HepG2 (cell line): ENCODE results near the gene CCDC57. TPM values are rescaled to one million over a fixed set of nuclear protein-coding genes. Genes with fewer than 3 reads are reported as not detected.

Experiments used
- ATAC-seq: fragments of 200-7000 bp; cut with Tn5 transposase; 3 replicates; pipeline ENCODE4 v1.9.1; 2020; ENCODE audit warnings: mild to moderate bottlenecking, moderate library complexity
- BruUV-seq: library from RNA; stranded (reverse); fragments of 400-500 nt; replicated peaks from 2 replicates; lab custom pipeline; 2021; lab: Mats Ljungman, UMichigan
- CTCF ChIA-PET: fragments of 300-600 bp; formaldehyde crosslinking; extraction: SDS; loops from one replicate; lab custom pipeline; 2021; ENCODE audit warnings: low total read pairs, inconsistent platforms, low intra/inter-chr PET ratio; lab: Yijun Ruan, JAX
- POLR2A ChIA-PET: fragments of 350-600 bp; sonication (Branson Sonifier 250); formaldehyde crosslinking; loops from one replicate; lab custom pipeline; 2020; ENCODE audit warnings: antibody characterized with exemption, inconsistent platforms; lab: Yijun Ruan, JAX
- DNase-seq: peaks from one replicate; pipeline ENCODE4 v3.0.0-alpha.2; 2015; ENCODE audit warnings: low spot score
- FAIRE-seq: peaks from 3 replicates; lab custom pipeline; 2011; peaks lifted over from hg19 to GRCh38; lab: Jason Lieb, UNC
- H2AFZ ChIP-seq: one replicate; pipeline ENCODE4 v1.6.1; 2011; ENCODE audit warnings: low read length, inconsistent platforms
- H3K27ac ChIP-seq: fragments of 300-600 bp; 3 replicates; pipeline ENCODE4 v1.8.0; 2011; ENCODE audit warnings: mixed run types, mild to moderate bottlenecking, mixed read lengths, low read length, inconsistent platforms; ENCODE audit not compliant: insufficient read depth; ENCODE audit errors: extremely low read length
- H3K27me3 ChIP-seq, 2 experiments: fragments of 200-600 bp in 1 of 2; 2 replicates in 1 of 2; 3 replicates in 1 of 2; pipeline versions ENCODE4 v1.6.0 to v1.8.0; 2011; ENCODE audit warnings: low read length in 2 of 2, mild to moderate bottlenecking in 2 of 2, moderate library complexity in 2 of 2, inconsistent platforms in 1 of 2; ENCODE audit not compliant: insufficient read depth in 2 of 2, control insufficient read depth in 1 of 2
- H3K36me3 ChIP-seq, 2 experiments: fragments of 200-600 bp in 1 of 2; replicated peaks in 1 of 2; 2 replicates in 1 of 2; 3 replicates in 1 of 2; pipeline versions ENCODE4 v1.5.1 to v1.8.0; 2011; ENCODE audit warnings: low read length in 2 of 2, inconsistent platforms in 1 of 2; ENCODE audit not compliant: insufficient read depth in 2 of 2, control insufficient read depth in 1 of 2
- H3K4me1 ChIP-seq: 2 replicates; pipeline ENCODE4 v1.5.1; 2012; ENCODE audit warnings: low read length, inconsistent platforms; ENCODE audit not compliant: insufficient read depth
- H3K4me2 ChIP-seq: 2 replicates; pipeline ENCODE4 v1.6.0; 2011; ENCODE audit warnings: low read depth, low read length, inconsistent platforms
- H3K4me3 ChIP-seq, 3 experiments: fragments of 200-600 bp in 1 of 3; sonication (generic), shearing (Covaris generic) in 1 of 3; replicated peaks in 1 of 3; 2 replicates each; pipeline ENCODE4 v1.5.1; 2011 to 2016; ENCODE audit warnings: low read length in 3 of 3, inconsistent platforms in 2 of 3, low read depth in 2 of 3, mild to moderate bottlenecking in 2 of 3, control low read depth in 1 of 3, mixed read lengths in 1 of 3; ENCODE audit not compliant: insufficient read depth in 1 of 3
- H3K79me2 ChIP-seq: one replicate; pipeline ENCODE4 v1.6.1; 2011; ENCODE audit warnings: low read length, inconsistent platforms; ENCODE audit not compliant: insufficient read depth
- H3K9ac ChIP-seq: 2 replicates; pipeline ENCODE4 v1.6.0; 2011; ENCODE audit warnings: mild to moderate bottlenecking, low read depth, low read length, inconsistent platforms; ENCODE audit not compliant: insufficient read depth
- H3K9me3 ChIP-seq: 2 replicates; pipeline ENCODE4 v1.5.1; 2012; ENCODE audit warnings: mild to moderate bottlenecking, low read length
- H4K20me1 ChIP-seq: 2 replicates; pipeline ENCODE4 v1.6.0; 2011; ENCODE audit warnings: inconsistent platforms, mild to moderate bottlenecking, low read length, moderate library complexity; ENCODE audit not compliant: insufficient read depth
- BHLHE40 ChIP-seq: IDR thresholded peaks from 2 replicates; pipeline ENCODE4 v1.6.1; 2011; ENCODE audit warnings: low read length, improper control_type of control experiment
- CHCHD3 ChIP-seq: sonication (generic); formaldehyde crosslinking; IDR thresholded peaks from 2 replicates; pipeline ENCODE4 v1.8.0; 2022; ENCODE audit warnings: mild to moderate bottlenecking, missing genetic modification reagents, moderate library complexity
- FOXK2 ChIP-seq: fragments of 450-650 bp; IDR thresholded peaks from 2 replicates; pipeline ENCODE4 v1.6.1; 2016
- GATAD1 ChIP-seq: IDR thresholded peaks from 2 replicates; pipeline ENCODE4 v1.6.1; 2016; ENCODE audit warnings: missing genetic modification reagents, missing compliant biosample characterization
- HNF4G ChIP-seq, 2 experiments: sonication (generic) in 1 of 2; formaldehyde crosslinking in 1 of 2; IDR thresholded peaks; 2 replicates each; pipeline versions ENCODE4 v1.4.0 to v1.6.1; 2011 to 2020; ENCODE audit warnings: borderline replicate concordance in 2 of 2, low read depth in 2 of 2, mild to moderate bottlenecking in 2 of 2, low read length in 1 of 2, missing genetic modification reagents in 1 of 2, moderate library complexity in 1 of 2
- MLLT10 ChIP-seq: sonication (generic); formaldehyde crosslinking; IDR thresholded peaks from 2 replicates; pipeline ENCODE4 v1.4.0; 2020; ENCODE audit warnings: missing genetic modification reagents
- MTA3 ChIP-seq: sonication (generic); formaldehyde crosslinking; IDR thresholded peaks from 2 replicates; pipeline ENCODE4 v1.4.0; 2020; ENCODE audit warnings: missing genetic modification reagents
- NCOA1 ChIP-seq: sonication (generic); formaldehyde crosslinking; IDR thresholded peaks from 2 replicates; pipeline ENCODE4 v1.9.0; 2021; ENCODE audit warnings: missing genetic modification reagents
- NONO ChIP-seq, 2 experiments: fragments of 450-650 bp in 1 of 2; sonication (generic) in 1 of 2; formaldehyde crosslinking in 1 of 2; IDR thresholded peaks in 1 of 2; conservative IDR thresholded peaks in 1 of 2; 2 replicates each; pipeline versions ENCODE4 v1.6.1 to v1.8.0; 2017 to 2022; ENCODE audit warnings: mild to moderate bottlenecking in 1 of 2, missing genetic modification reagents in 1 of 2, moderate library complexity in 1 of 2
- RXRA ChIP-seq: sonication (generic); formaldehyde crosslinking; IDR thresholded peaks from 2 replicates; pipeline ENCODE4 v1.5.1; 2020; ENCODE audit warnings: missing genetic modification reagents
- SAP130 ChIP-seq: IDR thresholded peaks from 2 replicates; pipeline ENCODE4 v1.6.1; 2016; ENCODE audit warnings: low read depth
- SOX6 ChIP-seq, 2 experiments: fragments of 450-650 bp in 1 of 2; sonication (generic) in 1 of 2; formaldehyde crosslinking in 1 of 2; IDR thresholded peaks; 2 replicates each; pipeline versions ENCODE4 v1.4.0 to v1.6.1; 2017 to 2020; ENCODE audit warnings: antibody characterized with exemption in 1 of 2, mild to moderate bottlenecking in 1 of 2, missing genetic modification reagents in 1 of 2
- ZBTB21 ChIP-seq: sonication (generic); formaldehyde crosslinking; IDR thresholded peaks from 2 replicates; pipeline ENCODE4 v1.4.0; 2020; ENCODE audit warnings: missing genetic modification reagents
- ZFAT ChIP-seq: sonication (generic); formaldehyde crosslinking; conservative IDR thresholded peaks from 2 replicates; pipeline ENCODE4 v1.8.1; 2023; ENCODE audit warnings: missing genetic modification reagents, inconsistent platforms
- ZNF577 ChIP-seq: sonication (generic); formaldehyde crosslinking; IDR thresholded peaks from 2 replicates; pipeline ENCODE4 v1.4.0; 2020; ENCODE audit warnings: mild to moderate bottlenecking, low read depth, missing genetic modification reagents, borderline replicate concordance
- ZNF7 ChIP-seq: IDR thresholded peaks from 2 replicates; pipeline ENCODE4 v1.6.1; 2016; ENCODE audit warnings: missing biosample characterization, missing genetic modification reagents
- WGBS: methylation state at CpG from one replicate; pipeline ENCODE4 v1.1.6; 2017; ENCODE audit warnings: low lambda C conversion rate; 5-methylcytosine and 5-hydroxymethylcytosine counted together
- in situ Hi-C: cut with HindIII; loops from 2 replicates; pipeline ENCODE4 v1.10.0; 2017; ENCODE audit warnings: low pct_unique_long_range_greater_than_20kb; ENCODE audit not compliant: extremely low pct_ligation_motif_present
- intact Hi-C: fragments of 100-400 bp; cut with micrococcal nuclease; formaldehyde crosslinking; loops from one replicate; pipeline ENCODE4 v1.10.0; 2022; ENCODE audit not compliant: unreplicated experiment
- polyA plus RNA-seq, 8 experiments: library from polyadenylated mRNA; depleted of rRNA in 3 of 8; stranded (reverse) in 7 of 8; unstranded in 1 of 8; fragments of >200 nt; fragmentation: Illumina TruSeq in 4 of 8; extraction: Trizol in 4 of 8; gene quantifications; 2 replicates each; pipeline versions ENCODE4 v1.2.1 to v1.2.3, GENCODE V29; 2011 to 2016; ENCODE audit warnings: low read depth in 4 of 8, missing spikeins in 1 of 8, mixed read lengths in 1 of 8; ENCODE audit not compliant: insufficient read depth in 1 of 8
- total RNA-seq, 5 experiments: library from RNA; depleted of rRNA; stranded (reverse); fragments of >200 nt; fragmentation: Illumina TruSeq; extraction: Trizol; gene quantifications; 2 replicates each; pipeline ENCODE4 v1.2.3, GENCODE V29; 2016; ENCODE audit warnings: low read depth in 1 of 5
- TF ChIP-seq, protein P1 (sequence below): sonication (generic); formaldehyde crosslinking; IDR thresholded peaks from 2 replicates; pipeline ENCODE4 v1.4.0; 2020; ENCODE audit warnings: missing genetic modification reagents
- TF ChIP-seq, protein P2 (sequence below): sonication (generic); formaldehyde crosslinking; IDR thresholded peaks from 2 replicates; pipeline ENCODE4; 2020; ENCODE audit warnings: missing genetic modification reagents, mild to moderate bottlenecking, borderline replicate concordance

Gene CCDC57
- total and polyA plus RNA-seq, 2 of the 13 experiments (the other 11 are each of a cell fraction or from before 2014, with no cell fraction given): 59.3 to 59.9 TPM

DNA sequence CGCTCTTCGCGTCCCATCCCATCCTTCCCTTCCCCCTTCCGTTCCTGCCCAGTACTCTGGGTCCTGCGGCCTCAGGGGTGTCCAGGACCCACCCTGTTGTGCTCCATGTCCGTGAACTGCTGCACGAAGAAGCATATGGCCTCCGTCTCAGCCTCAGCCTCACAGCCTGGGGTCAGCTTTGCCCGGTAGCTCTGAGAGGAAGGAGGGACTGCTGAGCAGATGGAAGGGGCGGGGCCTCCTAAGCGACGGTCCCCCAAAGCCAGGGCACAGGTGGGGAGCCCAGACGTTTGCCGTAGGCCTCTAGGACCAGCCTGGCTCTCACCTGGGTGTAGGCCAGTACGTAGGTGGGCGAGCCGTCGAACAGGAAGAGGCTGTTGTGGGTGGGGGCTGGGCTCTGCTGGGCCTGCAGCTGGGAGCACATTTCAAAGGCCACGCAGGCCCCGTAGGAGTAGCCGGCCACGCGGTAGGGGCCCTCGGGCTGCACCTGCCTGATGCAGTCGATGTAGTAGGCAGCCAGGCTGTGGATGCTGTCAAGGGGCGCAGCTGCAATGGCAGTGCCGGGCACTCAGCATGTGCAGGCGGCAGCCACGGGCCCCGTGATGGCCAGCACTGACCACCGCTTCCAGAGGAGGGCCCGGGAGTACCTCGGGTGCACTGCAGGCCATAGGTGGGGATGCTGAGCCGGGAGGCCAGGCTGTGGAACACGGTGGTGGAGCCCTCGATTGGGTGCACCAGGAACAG is 132.4 kb downstream of the CCDC57 start:
- Histone ChIP-seq H3K9me3 (no peaks in the 10 kb centered on the region), H3K4me1 (peaks cover 11% of the 10 kb centered on the region), H3K27me3 (no peaks in the 10 kb centered on the region), H3K36me3 (peaks cover 55 to 67% of the 10 kb centered on the region in 2 experiments), H3K4me3 (no peak overlapping the region), H2AFZ (no peak overlapping the region), H3K9ac (no peak overlapping the region), H3K79me2 (no peaks in the 10 kb centered on the region), H4K20me1 (peaks cover 48% of the 10 kb centered on the region), H3K27ac (no peak overlapping the region), H3K4me2 (no peak overlapping the region)
- FAIRE-seq (no peak), DNase-seq (no peak), ATAC-seq (no peak)
- 98% methylated on average over 36 of the region's 36 CpGs for WGBS
- intact Hi-C loops (no loop called here), in situ Hi-C loops (no loop called here)
- ChIA-PET POLR2A (interaction anchor here (1.2 kb wide), 1 partner anchor 17 kb away, joined by 3 read pairs; no protein-coding TSS in a partner anchor), CTCF (no interaction called here)
- no TSS peak for BruUV-seq
- TF ChIP-seq ZBTB21 (CRISPR knock-in tag) (no peak), GATAD1 (CRISPR knock-in tag) (no peak), SAP130 (CRISPR knock-in tag) (no peak), NONO (IDR thresholded peaks at IDR 0.05) (no peak), NONO (CRISPR knock-in tag; conservative IDR thresholded peaks at IDR 0.05) (no peak), ZFAT (CRISPR knock-in tag) (no peak), FOXK2 (no peak), MTA3 (no peak), ZNF577 (CRISPR knock-in tag) (no peak), BHLHE40 (no peak), RXRA (no peak), MLLT10 (CRISPR knock-in tag) (no peak), HNF4G (IDR thresholded peaks at IDR 0.05; ENCODE audit: borderline replicate concordance, low read depth, low read length) (no peak), HNF4G (CRISPR knock-in tag; IDR thresholded peaks at IDR 0.05; ENCODE audit: borderline replicate concordance, low read depth) (no peak), SOX6 (IDR thresholded peaks at IDR 0.05) (no peak), SOX6 (CRISPR knock-in tag; IDR thresholded peaks at IDR 0.05) (no peak), NCOA1 (CRISPR knock-in tag) (no peak), ZNF7 (CRISPR knock-in tag) (no peak), CHCHD3 (no peak)
- TF ChIP-seq, protein P1, sequence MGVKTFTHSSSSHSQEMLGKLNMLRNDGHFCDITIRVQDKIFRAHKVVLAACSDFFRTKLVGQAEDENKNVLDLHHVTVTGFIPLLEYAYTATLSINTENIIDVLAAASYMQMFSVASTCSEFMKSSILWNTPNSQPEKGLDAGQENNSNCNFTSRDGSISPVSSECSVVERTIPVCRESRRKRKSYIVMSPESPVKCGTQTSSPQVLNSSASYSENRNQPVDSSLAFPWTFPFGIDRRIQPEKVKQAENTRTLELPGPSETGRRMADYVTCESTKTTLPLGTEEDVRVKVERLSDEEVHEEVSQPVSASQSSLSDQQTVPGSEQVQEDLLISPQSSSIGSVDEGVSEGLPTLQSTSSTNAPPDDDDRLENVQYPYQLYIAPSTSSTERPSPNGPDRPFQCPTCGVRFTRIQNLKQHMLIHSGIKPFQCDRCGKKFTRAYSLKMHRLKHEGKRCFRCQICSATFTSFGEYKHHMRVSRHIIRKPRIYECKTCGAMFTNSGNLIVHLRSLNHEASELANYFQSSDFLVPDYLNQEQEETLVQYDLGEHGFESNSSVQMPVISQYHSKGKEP: no peak
- TF ChIP-seq, protein P2, sequence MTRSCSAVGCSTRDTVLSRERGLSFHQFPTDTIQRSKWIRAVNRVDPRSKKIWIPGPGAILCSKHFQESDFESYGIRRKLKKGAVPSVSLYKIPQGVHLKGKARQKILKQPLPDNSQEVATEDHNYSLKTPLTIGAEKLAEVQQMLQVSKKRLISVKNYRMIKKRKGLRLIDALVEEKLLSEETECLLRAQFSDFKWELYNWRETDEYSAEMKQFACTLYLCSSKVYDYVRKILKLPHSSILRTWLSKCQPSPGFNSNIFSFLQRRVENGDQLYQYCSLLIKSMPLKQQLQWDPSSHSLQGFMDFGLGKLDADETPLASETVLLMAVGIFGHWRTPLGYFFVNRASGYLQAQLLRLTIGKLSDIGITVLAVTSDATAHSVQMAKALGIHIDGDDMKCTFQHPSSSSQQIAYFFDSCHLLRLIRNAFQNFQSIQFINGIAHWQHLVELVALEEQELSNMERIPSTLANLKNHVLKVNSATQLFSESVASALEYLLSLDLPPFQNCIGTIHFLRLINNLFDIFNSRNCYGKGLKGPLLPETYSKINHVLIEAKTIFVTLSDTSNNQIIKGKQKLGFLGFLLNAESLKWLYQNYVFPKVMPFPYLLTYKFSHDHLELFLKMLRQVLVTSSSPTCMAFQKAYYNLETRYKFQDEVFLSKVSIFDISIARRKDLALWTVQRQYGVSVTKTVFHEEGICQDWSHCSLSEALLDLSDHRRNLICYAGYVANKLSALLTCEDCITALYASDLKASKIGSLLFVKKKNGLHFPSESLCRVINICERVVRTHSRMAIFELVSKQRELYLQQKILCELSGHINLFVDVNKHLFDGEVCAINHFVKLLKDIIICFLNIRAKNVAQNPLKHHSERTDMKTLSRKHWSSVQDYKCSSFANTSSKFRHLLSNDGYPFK (CRISPR knock-in tag): no peak
